Spleen (tissue), 7 donors: Measurements from ENCODE around the gene MCHR2.

Experiments used
- CTCF ChIP-seq, 11 experiments: fragments of 200-600 bp in 7 of 11; fragments of 450-650 bp in 4 of 11; sonication (generic) in 4 of 11; IDR thresholded peaks in 8 of 11; conservative IDR thresholded peaks in 3 of 11; 1 replicate in 7 of 11; 2 replicates in 4 of 11; pipeline versions ENCODE4 v1.4.0 to v1.8.0; 2016 to 2021; ENCODE audit warnings: antibody characterized with exemption in 11 of 11, inconsistent platforms in 4 of 11, mild to moderate bottlenecking in 1 of 11
- POLR2A ChIP-seq, 3 donors: fragments of 450-650 bp; IDR thresholded peaks; one replicate each; pipeline ENCODE4 v1.5.1; 2017; ENCODE audit warnings: antibody characterized with exemption in 3 of 3, mild to moderate bottlenecking in 1 of 3
- donor health status: DM: no; HTN: no; CAD: no; lungs with moderate emphysema.
- donor health status: DM: no; HTN: no; CAD: no.
- donor health status: DM: no; HTN: no; CAD: no.

GRCh38 chr6:99882128-99882702 lies 111.8 kb downstream of the MCHR2 start:
- TF ChIP-seq CTCF (IDR thresholded peaks at IDR 0.05 in 8 of 11, conservative IDR thresholded peaks at IDR 0.05 in 3 of 11): no peak
- no peak for TF ChIP-seq POLR2A (IDR thresholded peaks at IDR 0.05)
